Gastrocnemius medialis (tissue), 4 donors: Measurements from ENCODE around the gene TMEM8B. TPM values are rescaled to one million over a fixed set of nuclear protein-coding genes. Genes with fewer than 3 reads are reported as not detected.

Experiments used
- ATAC-seq, 2 donors: fragments of 150-250 bp; one replicate each; pipeline ENCODE4 v1.9.1; 2016
- DNase-seq, 2 donors: peaks; one replicate each; pipeline ENCODE4 v3.0.0-alpha.2; 2019
- H3K27ac ChIP-seq, 4 donors: fragments of 200-600 bp; sonication (generic); 1 replicate in 1 of 4; 2 replicates in 3 of 4; pipeline ENCODE4 v1.5.1; 2016 to 2018; ENCODE audit warnings: mild to moderate bottlenecking in 2 of 4, moderate library complexity in 1 of 4
- H3K27me3 ChIP-seq, 3 donors: fragments of 200-600 bp; sonication (generic) in 2 of 3; 1 replicate in 1 of 3; 2 replicates in 2 of 3; pipeline versions ENCODE4 v1.5.1 to v1.6.0; 2016 to 2019; ENCODE audit warnings: mild to moderate bottlenecking in 1 of 3, moderate library complexity in 1 of 3
- H3K36me3 ChIP-seq, 2 donors: fragments of 200-600 bp; sonication (generic) in 1 of 2; one replicate each; pipeline ENCODE4 v1.5.1; 2017 to 2018
- H3K4me1 ChIP-seq, 2 donors: fragments of 200-600 bp; sonication (generic) in 1 of 2; one replicate each; pipeline ENCODE4 v1.5.1; 2016 to 2017; ENCODE audit warnings: mild to moderate bottlenecking in 2 of 2
- H3K4me3 ChIP-seq, 4 donors: fragments of 200-600 bp; sonication (generic) in 3 of 4; 1 replicate in 1 of 4; 2 replicates in 3 of 4; pipeline ENCODE4 v1.5.1; 2016 to 2019; ENCODE audit warnings: mild to moderate bottlenecking in 2 of 4
- H3K9me3 ChIP-seq, 3 donors: fragments of 200-600 bp; sonication (generic) in 2 of 3; 1 replicate in 1 of 3; 2 replicates in 2 of 3; pipeline ENCODE4 v1.5.1; 2016 to 2019
- CTCF ChIP-seq, 5 experiments: fragments of 450-650 bp in 3 of 5; fragments of 200-600 bp in 2 of 5; sonication (generic) in 2 of 5; IDR thresholded peaks in 4 of 5; conservative IDR thresholded peaks in 1 of 5; 1 replicate in 4 of 5; 2 replicates in 1 of 5; pipeline ENCODE4 v1.5.1; 2016 to 2019; ENCODE audit warnings: antibody characterized with exemption in 5 of 5, mild to moderate bottlenecking in 3 of 5, moderate library complexity in 3 of 5
- POLR2A ChIP-seq, 2 donors: fragments of 450-650 bp; IDR thresholded peaks; one replicate each; pipeline ENCODE4 v1.6.1; 2017; ENCODE audit warnings: antibody characterized with exemption in 2 of 2, mild to moderate bottlenecking in 2 of 2, moderate library complexity in 2 of 2
- in situ Hi-C, 4 donors: fragments of 200-750 bp; cut with MboI; loops; one replicate each; pipeline versions ENCODE4 v1.15.0 to v1.8.0; 2017; ENCODE audit warnings: low sequenced_read_pairs in 4 of 4
- intact Hi-C: fragments of 100-400 bp; cut with DNase I; formaldehyde crosslinking; loops from one replicate; pipeline ENCODE4 v1.15.1; 2023; ENCODE audit warnings: low total_unique reads
- total RNA-seq, 4 donors: library from RNA; depleted of rRNA; stranded (reverse); fragments of >200 nt; gene quantifications; one replicate each; pipeline versions ENCODE4 v1.1.0 to v1.2.3, GENCODE V29; 2016

The TMEM8B gene
- total RNA-seq, 4 donors from 2014 or later = 1.9 to 6.4 (median 6.1) TPM

GRCh38 chr9:35905912-35906679 lies 77.1 kb downstream of the TMEM8B start, which contains the start of gene HRCT1:
TSS of gene HRCT1 (plus strand) at chr9:35906202. CDS start at chr9:35906288, 86 bp downstream.
- peak; percentile 26 to 43 for ATAC-seq
- in situ Hi-C loops = loop anchor here in 1 of 4 donors (10.0 kb wide), 1 partner anchor 119 kb away; no protein-coding TSS in a partner anchor
- Histone ChIP-seq H3K36me3 (no peaks in the 10 kb centered on the region), H3K4me1 (peaks cover 46 to 56% of the 10 kb centered on the region in 2 donors), H3K9me3 (no peaks in the 10 kb centered on the region), H3K27me3 (no peaks in the 10 kb centered on the region), H3K27ac (peak within 1 kb of the TSS; percentile 80 to 87 (median 84)), H3K4me3 (peak within 1 kb of the TSS; percentile 39 to 49 (median 43))
- intact Hi-C loops = no loop called here
- TF ChIP-seq POLR2A (IDR thresholded peaks at IDR 0.05) (peak in 1 of 2 donors; percentile 8), CTCF (IDR thresholded peaks at IDR 0.05 in 4 of 5, conservative IDR thresholded peaks at IDR 0.05 in 1 of 5) (no peak)
- peak; percentile 57 to 83 for DNase-seq

GRCh38 chr9:35906923-35907699 lies 78.1 kb downstream of the TMEM8B start:
- H3K9me3 ChIP-seq = no peaks in the 10 kb centered on the region
- no peaks in the 10 kb centered on the region for H3K36me3 ChIP-seq
- H3K4me1 ChIP-seq = peaks cover 50 to 56% of the 10 kb centered on the region in 2 donors
- intact Hi-C loops (no loop called here), in situ Hi-C loops (loop anchor here in 1 of 4 donors (10.0 kb wide), 1 partner anchor 118 kb away; no protein-coding TSS in a partner anchor)
- ATAC-seq (peak; percentile 46 to 49), DNase-seq (peak; percentile 49 to 71)
- no peaks in the 10 kb centered on the region for H3K27me3 ChIP-seq
- peak; percentile 16 to 20 for TF ChIP-seq POLR2A (IDR thresholded peaks at IDR 0.05)
- no peak for TF ChIP-seq CTCF (IDR thresholded peaks at IDR 0.05 in 4 of 5, conservative IDR thresholded peaks at IDR 0.05 in 1 of 5)
- peak overlapping the region; percentile 24 to 49 (median 42) for H3K4me3 ChIP-seq
- peak overlapping the region; percentile 80 to 87 (median 84) for H3K27ac ChIP-seq

- H3K27me3 ChIP-seq = no peaks in the 10 kb centered on the region
- in situ Hi-C loops (loop anchor here in 1 of 4 donors (10.0 kb wide), 1 partner anchor 117 kb away; no protein-coding TSS in a partner anchor), intact Hi-C loops (no loop called here)
- no peaks in the 10 kb centered on the region for H3K36me3 ChIP-seq
- H3K4me1 ChIP-seq = peaks cover 50 to 56% of the 10 kb centered on the region in 2 donors
- H3K27ac ChIP-seq = peak overlapping the region; percentile 80 to 87 (median 84)
- H3K9me3 ChIP-seq = no peaks in the 10 kb centered on the region
- peak; percentile 58 to 71 for DNase-seq
- ATAC-seq = peak; percentile 62 to 66
- peak in 1 of 2 donors; percentile 15 for TF ChIP-seq POLR2A (IDR thresholded peaks at IDR 0.05)
- TF ChIP-seq CTCF (IDR thresholded peaks at IDR 0.05 in 4 of 5, conservative IDR thresholded peaks at IDR 0.05 in 1 of 5) = no peak
- peak overlapping the region; percentile 24 to 49 (median 42) for H3K4me3 ChIP-seq
Observed at GRCh38 chr9:35907711-35908503, 78.9 kb downstream of the TMEM8B start.

GRCh38 chr9:35908504-35909125 lies 79.6 kb downstream of the TMEM8B start:
- peak in 1 of 2 donors; percentile 37 for DNase-seq
- H3K4me1 ChIP-seq = peaks cover 44 to 49% of the 10 kb centered on the region in 2 donors
- peak overlapping the region; percentile 80 to 87 (median 84) for H3K27ac ChIP-seq
- TF ChIP-seq CTCF (IDR thresholded peaks at IDR 0.05 in 4 of 5, conservative IDR thresholded peaks at IDR 0.05 in 1 of 5) = no peak
- no peak for TF ChIP-seq POLR2A (IDR thresholded peaks at IDR 0.05)
- in situ Hi-C loops = loop anchor here in 1 of 4 donors (10.0 kb wide), 1 partner anchor 116 kb away; no protein-coding TSS in a partner anchor
- H3K4me3 ChIP-seq = peak overlapping the region; percentile 24 to 46 (median 38)
- H3K9me3 ChIP-seq = no peaks in the 10 kb centered on the region
- intact Hi-C loops = no loop called here
- ATAC-seq = no peak
- H3K27me3 ChIP-seq = no peaks in the 10 kb centered on the region
- H3K36me3 ChIP-seq = no peaks in the 10 kb centered on the region
